ENCODE results near the gene TMSB15C.

Gene TMSB15C

GRCh38 chrX:104045642-104046041 lies 30.4 kb downstream of the TMSB15C start:
- DNase-seq (ENCODE audit: low read depth), result no peak

GRCh38 chrX:104041003-104041402 lies 35.0 kb downstream of the TMSB15C start:
- DNase-seq (ENCODE audit: low read depth), result no peak

- no peak for DNase-seq (ENCODE audit: low read depth)
These were observed 36.1 kb downstream of the TMSB15C start, which contains the start of gene H2BW2 for GRCh38 chrX:104039689-104040505. H2BW2 (plus strand) TSS chrX:104039956; CDS start chrX:104039995, 39 bp downstream.
